HEK293 (cell line): Measurements from ENCODE around the gene VDAC1.

Source experiments
- CTCF ChIA-PET: fragments of 350-600 bp; formaldehyde crosslinking; extraction: SDS; loops from one replicate; lab custom pipeline; 2021; ENCODE audit warnings: antibody characterized with exemption; lab: Yijun Ruan, JAX
- POLR2A ChIA-PET: fragments of 300-600 bp; formaldehyde crosslinking; extraction: SDS; loops from one replicate; lab custom pipeline; 2020; ENCODE audit warnings: antibody characterized with exemption, inconsistent platforms; lab: Yijun Ruan, JAX
- H3K27ac ChIP-seq: fragments of 200-500 bp; sonication (Bioruptor generic); 2 replicates; pipeline ENCODE4 v1.5.1; 2014; ENCODE audit warnings: low read depth, low read length, control low read depth, inconsistent platforms; ENCODE audit errors: extremely low read depth
- H3K36me3 ChIP-seq, 2 experiments: fragments of 200-500 bp in 1 of 2; sonication (Bioruptor generic) in 1 of 2; 1 replicate in 1 of 2; 2 replicates in 1 of 2; pipeline ENCODE4 v1.5.1; 2014 to 2017; ENCODE audit warnings: inconsistent platforms in 2 of 2, low read length in 2 of 2; ENCODE audit not compliant: control insufficient read depth in 2 of 2, insufficient read depth in 1 of 2
- H3K4me1 ChIP-seq: fragments of 200-500 bp; sonication (Bioruptor generic); 2 replicates; pipeline ENCODE4 v1.5.1; 2014; ENCODE audit warnings: mild to moderate bottlenecking, low read length, inconsistent platforms; ENCODE audit not compliant: control insufficient read depth, insufficient read depth
- H3K4me3 ChIP-seq: 2 replicates; pipeline ENCODE4 v1.5.1; 2011; ENCODE audit warnings: low read depth, mild to moderate bottlenecking, control low read depth, low read length, moderate library complexity
- H3K9me3 ChIP-seq: fragments of 200-500 bp; sonication (Bioruptor generic); 2 replicates; pipeline ENCODE4 v1.5.1; 2014; ENCODE audit warnings: low read depth, low read length, inconsistent platforms; ENCODE audit not compliant: control insufficient read depth, insufficient read depth
- GLI4 ChIP-seq: fragments of 450-650 bp; formaldehyde crosslinking; IDR thresholded peaks from 2 replicates; pipeline ENCODE4 v1.5.1; 2016; ENCODE audit warnings: missing biosample characterization, missing genetic modification characterization
- KLF10 ChIP-seq: fragments of 450-650 bp; IDR thresholded peaks from 2 replicates; pipeline ENCODE4 v1.5.1; 2018; ENCODE audit warnings: missing biosample characterization, mild to moderate bottlenecking, missing genetic modification characterization
- KLF17 ChIP-seq: fragments of 450-650 bp; formaldehyde crosslinking; IDR thresholded peaks from 2 replicates; pipeline ENCODE4 v1.5.1; 2016; ENCODE audit warnings: missing biosample characterization, missing genetic modification characterization
- MZF1 ChIP-seq: fragments of 450-650 bp; formaldehyde crosslinking; IDR thresholded peaks from 2 replicates; pipeline ENCODE4 v1.5.1; 2017; ENCODE audit warnings: missing biosample characterization, missing genetic modification characterization, borderline replicate concordance
- OSR2 ChIP-seq: fragments of 450-650 bp; formaldehyde crosslinking; IDR thresholded peaks from 2 replicates; pipeline ENCODE4 v1.5.1; 2016; ENCODE audit warnings: missing biosample characterization, missing genetic modification characterization
- REST ChIP-seq: fragments of 450-650 bp; formaldehyde crosslinking; IDR thresholded peaks from 2 replicates; pipeline ENCODE4 v1.5.1; 2016; ENCODE audit warnings: missing biosample characterization, missing genetic modification characterization
- SCRT1 ChIP-seq: fragments of 450-650 bp; formaldehyde crosslinking; IDR thresholded peaks from 2 replicates; pipeline ENCODE4 v1.5.1; 2016; ENCODE audit warnings: missing biosample characterization, missing genetic modification characterization, borderline replicate concordance
- ZBTB17 ChIP-seq: fragments of 450-650 bp; formaldehyde crosslinking; IDR thresholded peaks from 2 replicates; pipeline ENCODE4 v1.5.1; 2016; ENCODE audit warnings: missing biosample characterization, missing genetic modification characterization
- ZBTB21 ChIP-seq: fragments of 450-650 bp; formaldehyde crosslinking; IDR thresholded peaks from 2 replicates; pipeline ENCODE4 v1.5.1; 2017; ENCODE audit warnings: missing biosample characterization, missing genetic modification characterization
- ZFP41 ChIP-seq: fragments of 450-650 bp; formaldehyde crosslinking; IDR thresholded peaks from 2 replicates; pipeline ENCODE4 v1.5.1; 2016; ENCODE audit warnings: missing biosample characterization, missing genetic modification characterization, borderline replicate concordance
- ZNF138 ChIP-seq: fragments of 450-650 bp; formaldehyde crosslinking; IDR thresholded peaks from 2 replicates; pipeline ENCODE4 v1.5.1; 2016; ENCODE audit warnings: missing biosample characterization, missing genetic modification characterization, borderline replicate concordance
- ZNF146 ChIP-seq: fragments of 450-650 bp; formaldehyde crosslinking; IDR thresholded peaks from 2 replicates; pipeline ENCODE4 v1.5.1; 2016; ENCODE audit warnings: missing biosample characterization, missing genetic modification characterization
- ZNF174 ChIP-seq: fragments of 450-650 bp; formaldehyde crosslinking; IDR thresholded peaks from 2 replicates; pipeline ENCODE4 v1.5.0; 2017; ENCODE audit warnings: missing biosample characterization, mild to moderate bottlenecking, missing genetic modification characterization
- ZNF24 ChIP-seq: fragments of 450-650 bp; formaldehyde crosslinking; IDR thresholded peaks from 2 replicates; pipeline ENCODE4 v1.5.1; 2016; ENCODE audit warnings: missing biosample characterization, missing genetic modification characterization
- ZNF26 ChIP-seq: fragments of 450-650 bp; formaldehyde crosslinking; IDR thresholded peaks from 2 replicates; pipeline ENCODE4 v1.5.1; 2016; ENCODE audit warnings: missing biosample characterization, missing genetic modification characterization
- ZNF341 ChIP-seq: fragments of 450-650 bp; formaldehyde crosslinking; IDR thresholded peaks from 2 replicates; pipeline ENCODE4; 2016; ENCODE audit warnings: low read depth, missing biosample characterization, missing genetic modification characterization
- ZNF416 ChIP-seq: fragments of 450-650 bp; formaldehyde crosslinking; IDR thresholded peaks from 2 replicates; pipeline ENCODE4 v1.5.1; 2016; ENCODE audit warnings: missing biosample characterization, missing genetic modification characterization
- ZNF426 ChIP-seq: fragments of 450-650 bp; formaldehyde crosslinking; IDR thresholded peaks from 2 replicates; pipeline ENCODE4 v1.5.1; 2017; ENCODE audit warnings: missing biosample characterization, missing genetic modification characterization, mild to moderate bottlenecking, inconsistent platforms, moderate library complexity
- ZNF558 ChIP-seq: fragments of 450-650 bp; formaldehyde crosslinking; IDR thresholded peaks from 2 replicates; pipeline ENCODE4 v1.5.1; 2016; ENCODE audit warnings: missing biosample characterization, missing genetic modification characterization
- ZNF561 ChIP-seq: fragments of 450-650 bp; IDR thresholded peaks from 2 replicates; pipeline ENCODE4 v1.5.1; 2018; ENCODE audit warnings: missing biosample characterization, missing genetic modification characterization, borderline replicate concordance
- ZNF626 ChIP-seq: fragments of 450-650 bp; sonication (Bioruptor Pico); formaldehyde crosslinking; IDR thresholded peaks from 2 replicates; pipeline ENCODE4 v1.5.1; 2018; ENCODE audit warnings: missing biosample characterization, missing genetic modification characterization, inconsistent platforms
- ZSCAN16 ChIP-seq: fragments of 450-650 bp; formaldehyde crosslinking; IDR thresholded peaks from 2 replicates; pipeline ENCODE4 v1.5.1; 2016; ENCODE audit warnings: missing biosample characterization, missing genetic modification characterization
- ZXDB ChIP-seq: fragments of 450-650 bp; formaldehyde crosslinking; IDR thresholded peaks from 2 replicates; pipeline ENCODE4 v1.5.1; 2016; ENCODE audit warnings: missing biosample characterization, missing genetic modification characterization
- TF ChIP-seq, protein P1 (sequence below): fragments of 450-650 bp; formaldehyde crosslinking; IDR thresholded peaks from 2 replicates; pipeline ENCODE4 v1.5.1; 2016; ENCODE audit warnings: missing biosample characterization, missing genetic modification characterization

VDAC1 gene

GRCh38 chr5:133942614-133943474, 61.9 kb downstream of the VDAC1 start:
- ChIA-PET CTCF (interaction anchor here (0.7 to 3.4 kb wide), 3 partner anchors 518 to 1402 kb away, joined by 3 to 29 read pairs (median 27); no protein-coding TSS in a partner anchor), POLR2A (no interaction called here)
- Histone ChIP-seq H3K4me3 (no peak overlapping the region), H3K27ac (no peak overlapping the region), H3K9me3 (no peaks in the 10 kb centered on the region), H3K4me1 (peaks cover 10% of the 10 kb centered on the region), H3K36me3 (no peaks in the 10 kb centered on the region)
- TF ChIP-seq ZNF416 (tag by site-specific recombination) = no peak
- TF ChIP-seq ZFP41 (tag by site-specific recombination) = no peak
- no peak for TF ChIP-seq ZNF26 (tag by site-specific recombination)
- no peak for TF ChIP-seq ZNF146 (tag by site-specific recombination)
- no peak for TF ChIP-seq ZNF558 (tag by site-specific recombination)
- TF ChIP-seq KLF10 = no peak
- TF ChIP-seq ZBTB17 = no peak
- TF ChIP-seq MZF1 (tag by site-specific recombination) = no peak
- no peak for TF ChIP-seq GLI4 (tag by site-specific recombination)

DNA sequence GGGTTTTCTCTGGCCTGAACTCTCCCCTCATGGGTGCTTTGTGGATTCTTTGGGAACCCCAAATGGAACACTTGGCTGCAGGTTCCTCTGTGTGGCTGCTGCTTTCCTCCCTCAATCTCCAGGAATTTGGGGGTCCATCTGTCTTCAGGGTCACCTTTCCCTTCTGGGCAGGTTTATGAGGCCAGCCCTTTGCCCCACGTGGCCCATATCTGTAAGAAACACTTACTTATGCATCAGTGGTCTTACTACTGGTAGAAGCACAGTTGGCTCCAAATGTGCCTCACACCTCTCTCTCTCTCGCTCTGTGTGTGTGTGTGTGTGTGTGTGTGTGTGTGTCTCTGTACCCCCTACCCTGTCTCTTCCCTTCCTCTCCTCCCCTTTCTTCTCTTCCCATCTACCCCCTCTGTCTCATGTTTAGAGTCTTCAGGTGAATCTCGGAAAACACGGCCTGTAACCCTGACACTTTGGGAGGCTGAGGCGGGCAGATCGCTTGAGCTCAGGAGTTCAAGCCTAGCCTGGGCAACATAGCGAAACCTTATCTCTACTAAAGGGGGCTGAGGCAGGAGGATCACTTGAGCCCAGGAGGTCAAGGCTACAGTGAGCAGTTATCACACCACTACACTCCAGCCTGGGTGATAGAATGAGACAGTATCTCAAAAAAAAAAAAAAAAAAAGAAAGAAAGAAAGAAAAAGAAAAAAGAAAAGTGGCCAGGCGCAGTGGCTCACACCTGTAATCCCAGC, 63.1 kb downstream of the VDAC1 start:
- TF ChIP-seq GLI4 (tag by site-specific recombination) (no peak), ZNF426 (no peak), REST (tag by site-specific recombination) (no peak), ZNF174 (tag by site-specific recombination) (no peak), ZNF626 (no peak), OSR2 (tag by site-specific recombination) (no peak), ZBTB17 (no peak), SCRT1 (no peak), ZNF138 (tag by site-specific recombination) (no peak), ZBTB21 (tag by site-specific recombination) (no peak), ZNF561 (tag by site-specific recombination) (no peak), ZXDB (tag by site-specific recombination) (no peak), KLF17 (no peak), ZNF341 (tag by site-specific recombination) (no peak), ZSCAN16 (tag by site-specific recombination) (no peak), ZNF24 (tag by site-specific recombination) (no peak)
- TF ChIP-seq, protein P1, sequence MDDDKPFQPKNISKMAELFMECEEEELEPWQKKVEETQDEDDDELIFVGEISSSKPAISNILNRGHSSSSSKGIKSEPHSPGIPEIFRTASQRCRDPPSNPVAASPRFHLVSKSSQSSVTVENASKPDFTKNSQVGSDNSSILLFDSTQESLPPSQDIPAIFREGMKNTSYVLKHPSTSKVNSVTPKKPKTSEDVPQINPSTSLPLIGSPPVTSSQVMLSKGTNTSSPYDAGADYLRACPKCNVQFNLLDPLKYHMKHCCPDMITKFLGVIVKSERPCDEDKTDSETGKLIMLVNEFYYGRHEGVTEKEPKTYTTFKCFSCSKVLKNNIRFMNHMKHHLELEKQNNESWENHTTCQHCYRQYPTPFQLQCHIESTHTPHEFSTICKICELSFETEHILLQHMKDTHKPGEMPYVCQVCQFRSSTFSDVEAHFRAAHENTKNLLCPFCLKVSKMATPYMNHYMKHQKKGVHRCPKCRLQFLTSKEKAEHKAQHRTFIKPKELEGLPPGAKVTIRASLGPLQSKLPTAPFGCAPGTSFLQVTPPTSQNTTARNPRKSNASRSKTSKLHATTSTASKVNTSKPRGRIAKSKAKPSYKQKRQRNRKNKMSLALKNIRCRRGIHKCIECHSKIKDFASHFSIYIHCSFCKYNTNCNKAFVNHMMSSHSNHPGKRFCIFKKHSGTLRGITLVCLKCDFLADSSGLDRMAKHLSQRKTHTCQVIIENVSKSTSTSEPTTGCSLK (tag by site-specific recombination) = no peak
- Histone ChIP-seq H3K4me3 (no peak overlapping the region), H3K4me1 (peaks cover 12% of the 10 kb centered on the region), H3K27ac (no peak overlapping the region), H3K36me3 (no peaks in the 10 kb centered on the region), H3K9me3 (no peaks in the 10 kb centered on the region)
- CTCF ChIA-PET = interaction anchor here (0.6 kb wide), 2 partner anchors 98 to 520 kb away, joined by 3 read pairs; no protein-coding TSS in a partner anchor
- POLR2A ChIA-PET = no interaction called here
